Kidney (tissue), 14 donors: ENCODE measurements around the gene HBP1. TPM values are rescaled to one million over a fixed set of nuclear protein-coding genes. Genes with fewer than 3 reads are reported as not detected.

Experiments used
- DNase-seq, 5 donors: peaks; one replicate each; pipeline ENCODE4 v3.0.0-alpha.2; 2013 to 2020
- FAIRE-seq: peaks from 2 replicates; lab custom pipeline; 2012; peaks lifted over from hg19 to GRCh38; lab: Jason Lieb, UNC
- H3K27ac ChIP-seq, 2 donors: one replicate each; pipeline ENCODE4 v1.7.0; 2013; ENCODE audit warnings: low read depth in 2 of 2, low read length in 2 of 2, inconsistent platforms in 1 of 2
- H3K27me3 ChIP-seq: one replicate; pipeline ENCODE4 v1.7.1; 2013; ENCODE audit warnings: low read length, inconsistent platforms; ENCODE audit not compliant: control insufficient read depth, insufficient read depth
- H3K36me3 ChIP-seq, 3 donors: one replicate each; pipeline versions ENCODE4 v1.7.0 to v1.7.1; 2013; ENCODE audit warnings: low read length in 3 of 3, control low read depth in 1 of 3, inconsistent platforms in 1 of 3; ENCODE audit not compliant: insufficient read depth in 3 of 3, control insufficient read depth in 2 of 3
- H3K4me1 ChIP-seq, 3 donors: one replicate each; pipeline versions ENCODE4 v1.7.0 to v1.7.1; 2013; ENCODE audit warnings: low read length in 3 of 3, inconsistent platforms in 1 of 3, low read depth in 1 of 3; ENCODE audit not compliant: control insufficient read depth in 2 of 3, insufficient read depth in 2 of 3
- H3K4me3 ChIP-seq, 3 donors: one replicate each; pipeline versions ENCODE4 v1.7.0 to v1.8.1; 2013; ENCODE audit warnings: low read length in 3 of 3, control low read depth in 1 of 3, inconsistent platforms in 1 of 3
- H3K9ac ChIP-seq, 3 donors: one replicate each; pipeline versions ENCODE4 v1.7.0 to v1.7.1; 2013; ENCODE audit warnings: low read length in 3 of 3, control low read depth in 1 of 3, inconsistent platforms in 1 of 3
- H3K9me3 ChIP-seq, 3 donors: one replicate each; pipeline versions ENCODE4 v1.7.0 to v1.7.1; 2013; ENCODE audit warnings: low read length in 3 of 3, control low read depth in 1 of 3, inconsistent platforms in 1 of 3; ENCODE audit not compliant: control insufficient read depth in 2 of 3, insufficient read depth in 1 of 3
- intact Hi-C: fragments of 100-400 bp; cut with DNase I; formaldehyde crosslinking; loops from one replicate; pipeline ENCODE4 v1.11.1; 2022
- polyA plus RNA-seq: library from polyadenylated mRNA; stranded (reverse); fragments of 350-450 nt; fragmentation: Illumina TruSeq; extraction: RNeasy Lipid Tissue Mini Kit (QIAGEN cat#74804); gene quantifications from one replicate; pipeline ENCODE4 v1.2.3, GENCODE V29; 2014; ENCODE audit warnings: low read depth, low replicate concordance; ENCODE audit not compliant: insufficient read depth
- total RNA-seq: library from RNA; stranded (reverse); fragmentation: NEBNext Ultra II Directional; extraction: Animal tissue kit (Norgen Biotek cat#: 25700); gene quantifications from one replicate; pipeline ENCODE4 v1.2.1, GENCODE V29; 2021
- TF ChIP-seq, protein P1 (sequence below): IDR thresholded peaks from 3 replicates; pipeline ENCODE4 v1.5.1; 2012; ENCODE audit warnings: mild to moderate bottlenecking, moderate library complexity, borderline replicate concordance; ENCODE audit not compliant: insufficient read depth; ENCODE audit errors: extremely low read depth
- donor health status: control.
- donor health status: control.
- donor health status: control.
- donor health status: control.
- donor health status: control.
- donor health status: DM: yes; HTN: yes; CAD: no.
- donor health status: Normal renal cell carcinoma (clear cell type).

Gene HBP1
- total and polyA plus RNA-seq, 2 donors from 2014 or later = 29.3 to 64.4 TPM

GRCh38 chr7:107179326-107180164 is 10.7 kb downstream of the HBP1 start:
- intact Hi-C loops = no loop called here
- no peak overlapping the region for H3K4me3 ChIP-seq
- H3K27me3 ChIP-seq = no peaks in the 10 kb centered on the region
- DNase-seq (no peak), FAIRE-seq (no peak)
- H3K27ac ChIP-seq = no peak overlapping the region
- H3K4me1 ChIP-seq = peaks cover 0 to 3% (median 2%) of the 10 kb centered on the region in 3 donors
- peaks cover 0 to 26% (median 6%) of the 10 kb centered on the region in 3 donors for H3K36me3 ChIP-seq
- TF ChIP-seq, protein P1, sequence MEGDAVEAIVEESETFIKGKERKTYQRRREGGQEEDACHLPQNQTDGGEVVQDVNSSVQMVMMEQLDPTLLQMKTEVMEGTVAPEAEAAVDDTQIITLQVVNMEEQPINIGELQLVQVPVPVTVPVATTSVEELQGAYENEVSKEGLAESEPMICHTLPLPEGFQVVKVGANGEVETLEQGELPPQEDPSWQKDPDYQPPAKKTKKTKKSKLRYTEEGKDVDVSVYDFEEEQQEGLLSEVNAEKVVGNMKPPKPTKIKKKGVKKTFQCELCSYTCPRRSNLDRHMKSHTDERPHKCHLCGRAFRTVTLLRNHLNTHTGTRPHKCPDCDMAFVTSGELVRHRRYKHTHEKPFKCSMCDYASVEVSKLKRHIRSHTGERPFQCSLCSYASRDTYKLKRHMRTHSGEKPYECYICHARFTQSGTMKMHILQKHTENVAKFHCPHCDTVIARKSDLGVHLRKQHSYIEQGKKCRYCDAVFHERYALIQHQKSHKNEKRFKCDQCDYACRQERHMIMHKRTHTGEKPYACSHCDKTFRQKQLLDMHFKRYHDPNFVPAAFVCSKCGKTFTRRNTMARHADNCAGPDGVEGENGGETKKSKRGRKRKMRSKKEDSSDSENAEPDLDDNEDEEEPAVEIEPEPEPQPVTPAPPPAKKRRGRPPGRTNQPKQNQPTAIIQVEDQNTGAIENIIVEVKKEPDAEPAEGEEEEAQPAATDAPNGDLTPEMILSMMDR = no peak
- no peak overlapping the region for H3K9ac ChIP-seq
- no peaks in the 10 kb centered on the region for H3K9me3 ChIP-seq

GRCh38 chr7:107180378-107180777 is 11.6 kb downstream of the HBP1 start:
- peaks cover 0 to 3% (median 0%) of the 10 kb centered on the region in 3 donors for H3K4me1 ChIP-seq
- no peak for FAIRE-seq
- intact Hi-C loops = no loop called here
- TF ChIP-seq, protein P1 = no peak
- H3K27me3 ChIP-seq = no peaks in the 10 kb centered on the region
- H3K36me3 ChIP-seq = peaks cover 0 to 32% (median 6%) of the 10 kb centered on the region in 3 donors
- no peak overlapping the region for H3K27ac ChIP-seq
- no peaks in the 10 kb centered on the region for H3K9me3 ChIP-seq
- no peak overlapping the region for H3K4me3 ChIP-seq
- H3K9ac ChIP-seq = no peak overlapping the region
- peak in 1 of 5 donors; percentile 18 for DNase-seq

- H3K4me1 ChIP-seq = peaks cover 0 to 3% (median under 1%) of the 10 kb centered on the region in 3 donors
- H3K27me3 ChIP-seq = no peaks in the 10 kb centered on the region
- FAIRE-seq (no peak), DNase-seq (no peak)
- H3K9ac ChIP-seq = no peak overlapping the region
- no peak overlapping the region for H3K27ac ChIP-seq
- TF ChIP-seq, protein P1 = no peak
- intact Hi-C loops = no loop called here
- no peaks in the 10 kb centered on the region for H3K9me3 ChIP-seq
- peaks cover 0 to 38% (median 6%) of the 10 kb centered on the region in 3 donors for H3K36me3 ChIP-seq
- no peak overlapping the region for H3K4me3 ChIP-seq
Measured at GRCh38 chr7:107181172-107181571, 12.4 kb downstream of the HBP1 start.
